Measurements from ENCODE around the gene IRGC. TPM values are rescaled to one million over a fixed set of nuclear protein-coding genes. Genes with fewer than 3 reads are reported as not detected.

The IRGC gene
- total RNA-seq, 1 donor from 2014 or later, result not detected

DNA sequence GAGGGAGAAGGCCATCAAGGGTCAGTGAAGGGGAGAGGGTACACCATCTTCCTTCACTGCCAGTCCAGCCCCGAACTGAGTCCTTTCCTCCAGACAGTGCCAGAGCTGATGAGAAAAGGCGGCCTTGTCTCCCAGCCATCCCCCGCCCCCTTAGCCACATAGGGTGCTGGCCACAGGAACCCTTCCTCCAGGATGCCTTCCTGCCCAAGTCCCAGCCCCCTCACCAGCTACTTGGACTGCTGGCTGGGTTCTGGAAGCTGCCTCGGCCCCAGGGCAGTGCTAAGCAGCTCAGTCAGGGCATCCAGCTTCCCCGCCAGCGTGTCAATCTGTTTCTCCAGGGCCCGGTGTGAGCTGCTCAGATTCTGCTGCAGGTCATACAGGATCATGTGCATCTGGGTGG, 51.4 kb downstream of the IRGC start:
- DNase-seq (ENCODE audit: missing footprints), result no peak
- no peak for ATAC-seq
- intact Hi-C loops (cut with DNase I), result no loop called here

DNA sequence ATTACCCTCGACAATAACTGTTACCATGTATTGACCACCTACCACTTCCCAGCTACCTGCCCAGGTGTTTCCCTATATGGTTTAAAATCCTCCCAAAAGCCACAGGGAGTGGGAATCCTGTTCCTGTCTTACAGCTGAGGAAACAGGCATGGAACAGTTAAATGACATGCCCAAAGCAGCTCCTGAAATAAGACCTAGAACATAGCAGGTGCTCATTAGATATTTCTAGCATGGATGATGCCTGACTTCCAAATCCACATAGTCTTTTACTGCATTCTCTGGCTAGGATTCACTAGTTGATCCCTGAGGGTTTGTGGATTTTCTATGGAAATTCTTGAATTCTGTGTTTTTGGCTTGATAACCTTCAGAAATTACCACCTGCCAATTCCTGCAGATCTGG, 51.9 kb downstream of the IRGC start:
- DNase-seq (ENCODE audit: missing footprints), result no peak
- intact Hi-C loops (cut with DNase I), result no loop called here
- no peak for ATAC-seq

DNA sequence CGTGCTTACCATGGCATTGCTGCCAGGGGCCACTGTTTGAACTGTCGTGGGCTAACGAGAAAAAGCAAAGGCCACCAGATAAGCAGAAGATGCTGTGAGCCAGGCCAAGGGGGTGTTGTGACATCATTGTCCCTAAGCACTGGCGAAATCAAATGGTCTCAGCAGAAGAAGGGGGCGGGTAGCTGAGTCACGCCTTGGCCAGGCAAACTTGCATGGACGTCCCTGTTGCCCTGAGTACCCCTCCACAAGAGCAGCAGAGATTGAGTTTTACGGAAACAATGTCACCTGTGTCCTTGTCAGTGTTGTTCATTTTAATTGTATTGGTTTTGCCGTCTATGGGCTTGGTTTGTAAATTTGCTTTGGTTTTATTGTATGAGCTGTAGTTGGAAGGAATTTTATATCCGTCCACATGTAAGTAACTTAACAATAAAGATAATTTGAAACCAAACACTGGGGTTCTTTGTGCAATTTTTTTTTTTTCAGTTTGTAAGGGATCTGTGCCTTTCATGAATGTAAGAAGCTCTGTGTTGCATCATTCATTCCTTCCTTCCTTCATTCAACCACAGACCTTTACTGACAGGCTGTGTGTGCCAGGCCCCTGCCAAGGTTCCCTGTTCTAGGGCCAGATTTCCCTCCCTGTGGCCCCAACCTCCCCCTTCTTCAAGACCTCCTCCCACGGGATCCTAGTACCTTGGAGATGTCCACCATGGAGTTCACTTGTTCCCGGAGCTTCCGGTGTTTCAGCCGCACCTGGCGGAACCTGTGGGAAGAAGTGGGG, 52.6 kb downstream of the IRGC start:
- intact Hi-C loops (cut with DNase I), result no loop called here
- peak; percentile 49 for ATAC-seq
- no peak for DNase-seq (ENCODE audit: missing footprints)

DNA sequence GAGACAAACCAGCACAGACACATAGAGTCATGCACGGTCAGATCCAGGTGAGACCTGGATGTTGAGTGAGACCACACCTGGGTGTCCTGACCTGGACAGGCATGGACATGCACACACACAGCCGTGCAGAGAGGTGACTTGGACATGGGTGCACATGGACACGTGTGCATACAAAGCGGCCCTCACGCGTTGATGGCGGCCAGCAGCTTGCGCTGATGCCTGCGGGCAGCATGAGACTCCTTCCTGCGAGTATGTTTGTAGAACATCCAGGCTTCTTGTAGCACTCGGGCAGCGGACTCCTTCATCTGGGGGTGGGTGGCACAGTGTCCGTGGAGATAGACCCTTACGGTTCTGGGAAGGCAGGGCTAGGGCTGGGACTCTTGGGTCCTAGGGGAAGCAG, 53.4 kb downstream of the IRGC start:
- intact Hi-C loops (cut with DNase I), result no loop called here
- ATAC-seq (no peak), DNase-seq (ENCODE audit: missing footprints) (no peak)

Other genes starting within 250 kb of the IRGC start
- 5.7 TPM for gene PHLDB3, start 211.3 kb upstream of the IRGC start, total RNA-seq
- 15.2 TPM for gene ETHE1, start 188.9 kb upstream of the IRGC start, total RNA-seq
- 1.8 TPM for gene ZNF575, start 182.9 kb upstream of the IRGC start, total RNA-seq
- gene XRCC1, start 140.5 kb upstream of the IRGC start, total RNA-seq, result 12.2 TPM
- gene PINLYP, start 140.3 kb upstream of the IRGC start, total RNA-seq, result 2.2 TPM
- gene IRGQ, start 119.9 kb upstream of the IRGC start, total RNA-seq, result 16.2 TPM
- gene ZNF576, start 119.5 kb upstream of the IRGC start, total RNA-seq, result 9.3 TPM
- gene SRRM5, start 104.0 kb upstream of the IRGC start, total RNA-seq, result 0.16 TPM
- gene ZNF428, start 96.4 kb upstream of the IRGC start, total RNA-seq, result 32.9 TPM
- gene CADM4, start 76.2 kb upstream of the IRGC start, total RNA-seq, result 9.7 TPM
- gene PLAUR, start 45.9 kb upstream of the IRGC start, total RNA-seq, result 3.8 TPM
- gene SMG9, start 38.9 kb downstream of the IRGC start, total RNA-seq, result 15.7 TPM
- 0.41 TPM for gene KCNN4, start 64.9 kb downstream of the IRGC start, total RNA-seq
- gene LYPD5, start 86.4 kb downstream of the IRGC start, total RNA-seq, result 0.92 TPM
- 11.1 TPM for gene ZNF283, start 111.2 kb downstream of the IRGC start, total RNA-seq
- 7.6 TPM for gene ZNF404, start 167.9 kb downstream of the IRGC start, total RNA-seq
- 7.8 TPM for gene ZNF45, start 219.2 kb downstream of the IRGC start, total RNA-seq
- gene ZNF221, start 235.2 kb downstream of the IRGC start, total RNA-seq, result 3.9 TPM

Measured in Right ventricle myocardium inferior (tissue), 1 donor.